ENCODE measurements around the gene KHDC4.
"Not testable (repeated sequence)": the region's sequence is repeated elsewhere in the genome, so short reads cannot be mapped to it uniquely, and the experiment has no call there.

The KHDC4 gene

GRCh38 chr1:155904261-155904660 is 30.0 kb downstream of the KHDC4 start:
- H3K4me3 ChIP-seq (replicated peaks; ENCODE audit: low read depth, low read length) = no peak overlapping the region
- H3K36me3 ChIP-seq (ENCODE audit: control insufficient read depth, insufficient read depth, low read length) = peaks cover 16% of the 10 kb centered on the region
- no peak for DNase-seq (ENCODE audit: extremely low read depth, insufficient read length)
- no peaks in the 10 kb centered on the region for H3K27me3 ChIP-seq (replicated peaks; ENCODE audit: control insufficient read depth, insufficient read depth, low read length)
- TF ChIP-seq CTCF (IDR thresholded peaks at IDR 0.05; ENCODE audit: insufficient read depth, low read length, poor library complexity, severe bottlenecking) = no peak

DNA sequence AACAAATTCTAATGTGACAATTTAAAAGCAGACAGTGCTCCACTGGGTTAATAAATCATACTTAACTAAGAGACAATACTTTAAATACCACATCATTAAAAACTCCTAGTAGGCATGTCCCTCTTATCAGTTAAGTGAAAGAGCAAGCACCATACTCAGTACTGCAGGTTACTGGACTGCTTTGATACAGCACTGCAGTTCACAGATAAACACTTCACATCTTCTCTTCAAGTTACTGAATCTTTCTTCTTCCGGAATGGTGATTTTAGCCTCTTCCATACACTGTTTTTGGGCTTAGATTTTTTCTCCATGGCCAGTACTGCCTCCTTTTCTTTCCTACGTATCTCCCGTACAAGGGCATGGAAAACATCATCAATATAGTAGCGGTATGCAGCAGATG is 34.1 kb downstream of the KHDC4 start:
- H3K4me3 ChIP-seq (replicated peaks; ENCODE audit: low read depth, low read length) = no peak overlapping the region
- DNase-seq (ENCODE audit: extremely low read depth, insufficient read length) = no peak
- no peaks in the 10 kb centered on the region for H3K27me3 ChIP-seq (replicated peaks; ENCODE audit: control insufficient read depth, insufficient read depth, low read length)
- peaks cover 15% of the 10 kb centered on the region for H3K36me3 ChIP-seq (ENCODE audit: control insufficient read depth, insufficient read depth, low read length)
- TF ChIP-seq CTCF (IDR thresholded peaks at IDR 0.05; ENCODE audit: insufficient read depth, low read length, poor library complexity, severe bottlenecking) = no peak

DNA sequence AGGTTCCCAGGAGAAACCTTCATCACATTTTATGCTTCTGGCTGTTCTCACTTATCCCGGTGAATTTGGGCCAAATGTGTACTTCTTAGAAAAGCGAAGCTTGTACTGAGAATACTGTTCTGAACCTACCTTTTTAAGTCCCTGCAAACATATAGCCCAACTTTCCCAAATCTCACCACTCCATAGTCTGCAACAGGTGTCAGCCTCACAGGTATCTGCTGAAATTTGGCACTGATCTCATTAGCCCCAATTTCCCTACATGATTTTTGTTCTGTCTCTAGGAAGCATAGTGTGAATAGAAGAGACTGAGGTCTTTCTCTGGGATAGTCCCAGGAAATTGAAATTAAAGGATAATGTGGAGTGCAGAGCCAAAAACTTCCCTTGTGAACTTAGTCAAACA is 34.5 kb downstream of the KHDC4 start:
- peaks cover 13% of the 10 kb centered on the region for H3K36me3 ChIP-seq (ENCODE audit: control insufficient read depth, insufficient read depth, low read length)
- H3K27me3 ChIP-seq (replicated peaks; ENCODE audit: control insufficient read depth, insufficient read depth, low read length) = no peaks in the 10 kb centered on the region
- no peak overlapping the region for H3K4me3 ChIP-seq (replicated peaks; ENCODE audit: low read depth, low read length)
- DNase-seq (ENCODE audit: extremely low read depth, insufficient read length) = no peak
- no peak for TF ChIP-seq CTCF (IDR thresholded peaks at IDR 0.05; ENCODE audit: insufficient read depth, low read length, poor library complexity, severe bottlenecking)

GRCh38 chr1:155898888-155899287 is 35.3 kb downstream of the KHDC4 start:
- no peak for DNase-seq (ENCODE audit: extremely low read depth, insufficient read length)

GRCh38 chr1:155897746-155898145 is 36.5 kb downstream of the KHDC4 start:
- H3K4me3 ChIP-seq (replicated peaks; ENCODE audit: low read depth, low read length) = no peak overlapping the region
- H3K36me3 ChIP-seq (ENCODE audit: control insufficient read depth, insufficient read depth, low read length) = peaks cover 8% of the 10 kb centered on the region
- H3K27me3 ChIP-seq (replicated peaks; ENCODE audit: control insufficient read depth, insufficient read depth, low read length) = no peaks in the 10 kb centered on the region
- DNase-seq (ENCODE audit: extremely low read depth, insufficient read length) = no peak
- no peak for TF ChIP-seq CTCF (IDR thresholded peaks at IDR 0.05; ENCODE audit: insufficient read depth, low read length, poor library complexity, severe bottlenecking)

More at GRCh38 chr1:155898888-155899287, 35.3 kb downstream of the KHDC4 start:
- peaks cover 10% of the 10 kb centered on the region for H3K36me3 ChIP-seq (ENCODE audit: control insufficient read depth, insufficient read depth, low read length)
- no peak for TF ChIP-seq CTCF (IDR thresholded peaks at IDR 0.05; ENCODE audit: insufficient read depth, low read length, poor library complexity, severe bottlenecking)
- H3K4me3 ChIP-seq (replicated peaks; ENCODE audit: low read depth, low read length) = no peak overlapping the region
- no peaks in the 10 kb centered on the region for H3K27me3 ChIP-seq (replicated peaks; ENCODE audit: control insufficient read depth, insufficient read depth, low read length)

DNA sequence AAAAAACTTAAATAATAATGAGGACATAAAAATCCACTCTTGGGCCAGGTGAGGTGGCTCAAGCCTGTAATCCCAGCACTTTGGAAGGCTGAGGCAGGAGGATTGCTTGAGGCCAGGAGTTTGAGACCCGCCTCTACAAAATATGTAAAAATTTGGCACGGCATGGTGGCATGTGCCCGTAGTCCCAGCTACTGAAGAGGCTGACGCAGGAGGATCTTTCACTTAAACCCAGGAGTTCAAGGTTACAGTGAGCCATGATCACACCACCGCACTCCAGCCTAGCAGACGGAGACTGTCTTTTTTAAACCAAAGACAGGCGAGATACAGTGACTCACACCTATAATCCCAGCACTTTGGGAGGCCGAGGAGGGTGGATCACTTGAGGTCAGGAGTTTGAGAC is 37.7 kb downstream of the KHDC4 start:
- H3K36me3 ChIP-seq (ENCODE audit: control insufficient read depth, insufficient read depth, low read length) = not testable (repeated sequence)

GRCh38 chr1:155895617-155896016 is 38.6 kb downstream of the KHDC4 start:
- not testable (repeated sequence) for DNase-seq (ENCODE audit: extremely low read depth, insufficient read length); H3K27me3 ChIP-seq (replicated peaks; ENCODE audit: control insufficient read depth, insufficient read depth, low read length); H3K4me3 ChIP-seq (replicated peaks; ENCODE audit: low read depth, low read length); H3K36me3 ChIP-seq (ENCODE audit: control insufficient read depth, insufficient read depth, low read length)

More for the DNA sequence above, 37.7 kb downstream of the KHDC4 start:
- H3K27me3 ChIP-seq (replicated peaks; ENCODE audit: control insufficient read depth, insufficient read depth, low read length); DNase-seq (ENCODE audit: extremely low read depth, insufficient read length); H3K4me3 ChIP-seq (replicated peaks; ENCODE audit: low read depth, low read length): not testable (repeated sequence)
